GM23338 (cell line): Measurements from ENCODE around the gene TMEM201.

Source experiments
- CREB1 ChIP-seq: fragments of 250-450 bp; sonication (Bioruptor Pico); IDR thresholded peaks from 2 replicates; pipeline ENCODE4 v1.5.0; 2020; ENCODE audit warnings: low read depth, mild to moderate bottlenecking, moderate library complexity
- EZH2 ChIP-seq: fragments of 200-600 bp; sonication (generic); IDR thresholded peaks from one replicate; pipeline ENCODE4 v1.8.0; 2017; ENCODE audit warnings: antibody characterized with exemption, mild to moderate bottlenecking, low read depth; ENCODE audit not compliant: unreplicated experiment
- EZH2phosphoT487 ChIP-seq: fragments of 200-600 bp; sonication (generic); IDR thresholded peaks from one replicate; pipeline ENCODE4 v1.8.1; 2018; ENCODE audit warnings: antibody characterized with exemption; ENCODE audit not compliant: unreplicated experiment
- JUNB ChIP-seq: IDR thresholded peaks from one replicate; pipeline ENCODE4 v1.6.1; 2016; ENCODE audit warnings: antibody characterized with exemption; ENCODE audit not compliant: unreplicated experiment
- NANOG ChIP-seq: IDR thresholded peaks from 2 replicates; pipeline ENCODE4 v1.6.1; 2016; ENCODE audit warnings: antibody characterized with exemption, borderline replicate concordance
- POLR2AphosphoS5 ChIP-seq: IDR thresholded peaks from 2 replicates; pipeline ENCODE4 v1.6.1; 2016; ENCODE audit warnings: antibody characterized with exemption, low read depth
- STAT1 ChIP-seq: IDR thresholded peaks from one replicate; pipeline ENCODE4 v1.6.1; 2016; ENCODE audit warnings: antibody characterized with exemption; ENCODE audit not compliant: unreplicated experiment
- ZNF114 ChIP-seq: fragments of 250-450 bp; sonication (Bioruptor Pico); IDR thresholded peaks from 2 replicates; pipeline ENCODE4 v1.5.0; 2020; ENCODE audit warnings: mild to moderate bottlenecking, moderate library complexity
- ZNF331 ChIP-seq: fragments of 250-450 bp; sonication (Bioruptor Pico); IDR thresholded peaks from 2 replicates; pipeline ENCODE4 v1.5.0; 2020; ENCODE audit warnings: low read depth, mild to moderate bottlenecking, moderate library complexity
- TF ChIP-seq, protein P1 (sequence below): IDR thresholded peaks from one replicate; pipeline ENCODE4 v1.6.1; 2018; ENCODE audit warnings: antibody characterized with exemption; ENCODE audit not compliant: unreplicated experiment
- TF ChIP-seq, protein P2 (sequence below), 2 experiments: fragments of 200-600 bp in 1 of 2; sonication (generic) in 1 of 2; conservative IDR thresholded peaks; 2 replicates each; pipeline versions ENCODE4 v1.5.1 to v1.6.1; 2016 to 2017; ENCODE audit warnings: antibody characterized with exemption in 2 of 2, low read depth in 2 of 2, mild to moderate bottlenecking in 2 of 2, moderate library complexity in 1 of 2
- TF ChIP-seq, protein P3 (sequence below): IDR thresholded peaks from 2 replicates; pipeline ENCODE4 v1.6.1; 2016; ENCODE audit warnings: antibody characterized with exemption

DNA sequence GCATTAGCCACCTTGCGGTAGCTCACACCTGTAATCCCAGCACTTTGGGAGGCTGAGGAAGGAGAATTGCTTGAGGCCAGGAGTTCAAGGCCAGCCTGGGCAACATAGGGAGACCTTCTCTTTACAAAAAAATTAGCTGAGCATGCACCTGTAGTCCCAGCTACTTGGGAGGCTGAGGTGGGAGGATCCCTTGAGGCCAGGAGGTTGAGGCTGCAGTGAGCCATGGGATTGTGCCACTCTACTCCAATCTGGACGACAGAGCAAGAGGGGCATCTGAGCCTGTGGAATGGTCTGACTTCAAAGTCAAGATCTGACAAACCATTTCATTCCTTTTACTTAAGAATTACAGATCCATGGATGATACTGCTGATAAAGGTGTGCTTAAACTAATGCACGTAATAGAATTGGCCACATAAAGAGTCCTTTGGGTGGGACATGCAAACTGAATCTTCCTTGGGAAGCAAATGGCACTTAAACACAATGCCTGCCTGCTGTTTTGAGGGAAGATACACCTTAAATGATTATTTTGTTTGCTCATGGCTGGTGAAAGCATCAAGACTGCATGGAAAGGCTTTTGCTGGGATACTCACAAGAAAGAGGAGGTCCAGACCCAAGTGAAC is 2.5 kb upstream of the TMEM201 start:
- TF ChIP-seq POLR2AphosphoS5 (no peak), CREB1 (CRISPR knock-in tag) (no peak), EZH2 (no peak), EZH2phosphoT487 (no peak), ZNF114 (CRISPR knock-in tag) (no peak), JUNB (no peak), NANOG (no peak), STAT1 (no peak), ZNF331 (no peak)
- TF ChIP-seq, protein P1, sequence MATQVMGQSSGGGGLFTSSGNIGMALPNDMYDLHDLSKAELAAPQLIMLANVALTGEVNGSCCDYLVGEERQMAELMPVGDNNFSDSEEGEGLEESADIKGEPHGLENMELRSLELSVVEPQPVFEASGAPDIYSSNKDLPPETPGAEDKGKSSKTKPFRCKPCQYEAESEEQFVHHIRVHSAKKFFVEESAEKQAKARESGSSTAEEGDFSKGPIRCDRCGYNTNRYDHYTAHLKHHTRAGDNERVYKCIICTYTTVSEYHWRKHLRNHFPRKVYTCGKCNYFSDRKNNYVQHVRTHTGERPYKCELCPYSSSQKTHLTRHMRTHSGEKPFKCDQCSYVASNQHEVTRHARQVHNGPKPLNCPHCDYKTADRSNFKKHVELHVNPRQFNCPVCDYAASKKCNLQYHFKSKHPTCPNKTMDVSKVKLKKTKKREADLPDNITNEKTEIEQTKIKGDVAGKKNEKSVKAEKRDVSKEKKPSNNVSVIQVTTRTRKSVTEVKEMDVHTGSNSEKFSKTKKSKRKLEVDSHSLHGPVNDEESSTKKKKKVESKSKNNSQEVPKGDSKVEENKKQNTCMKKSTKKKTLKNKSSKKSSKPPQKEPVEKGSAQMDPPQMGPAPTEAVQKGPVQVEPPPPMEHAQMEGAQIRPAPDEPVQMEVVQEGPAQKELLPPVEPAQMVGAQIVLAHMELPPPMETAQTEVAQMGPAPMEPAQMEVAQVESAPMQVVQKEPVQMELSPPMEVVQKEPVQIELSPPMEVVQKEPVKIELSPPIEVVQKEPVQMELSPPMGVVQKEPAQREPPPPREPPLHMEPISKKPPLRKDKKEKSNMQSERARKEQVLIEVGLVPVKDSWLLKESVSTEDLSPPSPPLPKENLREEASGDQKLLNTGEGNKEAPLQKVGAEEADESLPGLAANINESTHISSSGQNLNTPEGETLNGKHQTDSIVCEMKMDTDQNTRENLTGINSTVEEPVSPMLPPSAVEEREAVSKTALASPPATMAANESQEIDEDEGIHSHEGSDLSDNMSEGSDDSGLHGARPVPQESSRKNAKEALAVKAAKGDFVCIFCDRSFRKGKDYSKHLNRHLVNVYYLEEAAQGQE: no peak
- TF ChIP-seq, protein P2, sequence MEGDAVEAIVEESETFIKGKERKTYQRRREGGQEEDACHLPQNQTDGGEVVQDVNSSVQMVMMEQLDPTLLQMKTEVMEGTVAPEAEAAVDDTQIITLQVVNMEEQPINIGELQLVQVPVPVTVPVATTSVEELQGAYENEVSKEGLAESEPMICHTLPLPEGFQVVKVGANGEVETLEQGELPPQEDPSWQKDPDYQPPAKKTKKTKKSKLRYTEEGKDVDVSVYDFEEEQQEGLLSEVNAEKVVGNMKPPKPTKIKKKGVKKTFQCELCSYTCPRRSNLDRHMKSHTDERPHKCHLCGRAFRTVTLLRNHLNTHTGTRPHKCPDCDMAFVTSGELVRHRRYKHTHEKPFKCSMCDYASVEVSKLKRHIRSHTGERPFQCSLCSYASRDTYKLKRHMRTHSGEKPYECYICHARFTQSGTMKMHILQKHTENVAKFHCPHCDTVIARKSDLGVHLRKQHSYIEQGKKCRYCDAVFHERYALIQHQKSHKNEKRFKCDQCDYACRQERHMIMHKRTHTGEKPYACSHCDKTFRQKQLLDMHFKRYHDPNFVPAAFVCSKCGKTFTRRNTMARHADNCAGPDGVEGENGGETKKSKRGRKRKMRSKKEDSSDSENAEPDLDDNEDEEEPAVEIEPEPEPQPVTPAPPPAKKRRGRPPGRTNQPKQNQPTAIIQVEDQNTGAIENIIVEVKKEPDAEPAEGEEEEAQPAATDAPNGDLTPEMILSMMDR (conservative IDR thresholded peaks at IDR 0.05; ENCODE audit: low read depth in 2 of 2): no peak
- TF ChIP-seq, protein P3, sequence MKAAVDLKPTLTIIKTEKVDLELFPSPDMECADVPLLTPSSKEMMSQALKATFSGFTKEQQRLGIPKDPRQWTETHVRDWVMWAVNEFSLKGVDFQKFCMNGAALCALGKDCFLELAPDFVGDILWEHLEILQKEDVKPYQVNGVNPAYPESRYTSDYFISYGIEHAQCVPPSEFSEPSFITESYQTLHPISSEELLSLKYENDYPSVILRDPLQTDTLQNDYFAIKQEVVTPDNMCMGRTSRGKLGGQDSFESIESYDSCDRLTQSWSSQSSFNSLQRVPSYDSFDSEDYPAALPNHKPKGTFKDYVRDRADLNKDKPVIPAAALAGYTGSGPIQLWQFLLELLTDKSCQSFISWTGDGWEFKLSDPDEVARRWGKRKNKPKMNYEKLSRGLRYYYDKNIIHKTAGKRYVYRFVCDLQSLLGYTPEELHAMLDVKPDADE: no peak
